ENCODE measurements around the gene SKAP1. TPM values are rescaled to one million over a fixed set of nuclear protein-coding genes. Genes with fewer than 3 reads are reported as not detected.

Gene SKAP1
- polyA plus RNA-seq, 3 donors = 0.13 to 1.0 (median 0.52) TPM

- 100% methylated on average over 1 of the region's 8 CpGs for WGBS (ENCODE audit: insufficient coverage)
- H3K4me3 Mint-ChIP-seq = no peak overlapping the region
- Histone ChIP-seq H3K4me1 (ENCODE audit: control insufficient read depth in 1 of 2, insufficient read depth in 2 of 2, low read length in 2 of 2) (no peaks in the 10 kb centered on the region), H3K79me2 (ENCODE audit: insufficient read depth, low read length) (no peaks in the 10 kb centered on the region), H2AFZ (ENCODE audit: insufficient read depth, low read depth, low read length, poor library complexity, severe bottlenecking) (no peak overlapping the region), H3K27ac (ENCODE audit: low read depth in 1 of 2, low read length in 2 of 2) (no peak overlapping the region), H3K4me3 (replicated peaks in 1 of 3; ENCODE audit: low read depth in 2 of 3, low read length in 3 of 3) (no peak overlapping the region), H4K20me1 (ENCODE audit: insufficient read depth, low read length) (no peaks in the 10 kb centered on the region), H3K9me3 (replicated peaks in 1 of 2; ENCODE audit: control insufficient read depth in 1 of 2, insufficient read depth in 1 of 2, low read length in 2 of 2) (no peaks in the 10 kb centered on the region), H3K27me3 (ENCODE audit: control insufficient read depth in 2 of 2, insufficient read depth in 2 of 2, low read length in 2 of 2) (peaks cover 0 to 2% of the 10 kb centered on the region in 2 donors), H3K36me3 (replicated peaks in 1 of 2; ENCODE audit: control insufficient read depth in 1 of 2, insufficient read depth in 2 of 2, low read length in 2 of 2) (no peaks in the 10 kb centered on the region), H3K4me2 (replicated peaks; ENCODE audit: extremely low read depth, low read length, poor library complexity, severe bottlenecking) (no peak overlapping the region), H3K9ac (ENCODE audit: insufficient read depth, low read length, poor library complexity, severe bottlenecking) (no peak overlapping the region)
- H3K9me3 Mint-ChIP-seq = no peaks in the 10 kb centered on the region
- no peaks in the 10 kb centered on the region for H3K36me3 Mint-ChIP-seq
- intact Hi-C loops (cut with micrococcal nuclease) = no loop called here
- no peak for TF ChIP-seq CTCF (IDR thresholded peaks at IDR 0.05)
- no peak overlapping the region for H3K27ac Mint-ChIP-seq
- no peaks in the 10 kb centered on the region for H3K4me1 Mint-ChIP-seq
- H3K27me3 Mint-ChIP-seq (ENCODE audit: low read depth in 3 of 3) = peaks cover 3 to 10% (median 5%) of the 10 kb centered on the region in 3 donors
- DNase-seq = no peak
Measured at GRCh38 chr17:48173191-48173984, 256.6 kb downstream of the SKAP1 start.

- Histone ChIP-seq H3K4me2 (replicated peaks; ENCODE audit: extremely low read depth, low read length, poor library complexity, severe bottlenecking) (no peak overlapping the region), H4K20me1 (ENCODE audit: insufficient read depth, low read length) (no peaks in the 10 kb centered on the region), H3K4me1 (ENCODE audit: control insufficient read depth in 1 of 2, insufficient read depth in 2 of 2, low read length in 2 of 2) (no peaks in the 10 kb centered on the region), H3K9ac (ENCODE audit: insufficient read depth, low read length, poor library complexity, severe bottlenecking) (no peak overlapping the region), H3K36me3 (replicated peaks in 1 of 2; ENCODE audit: control insufficient read depth in 1 of 2, insufficient read depth in 2 of 2, low read length in 2 of 2) (no peaks in the 10 kb centered on the region), H3K9me3 (replicated peaks in 1 of 2; ENCODE audit: control insufficient read depth in 1 of 2, insufficient read depth in 1 of 2, low read length in 2 of 2) (no peaks in the 10 kb centered on the region), H3K4me3 (replicated peaks in 1 of 3; ENCODE audit: low read depth in 2 of 3, low read length in 3 of 3) (no peak overlapping the region), H3K27ac (ENCODE audit: low read depth in 1 of 2, low read length in 2 of 2) (no peak overlapping the region), H2AFZ (ENCODE audit: insufficient read depth, low read depth, low read length, poor library complexity, severe bottlenecking) (no peak overlapping the region), H3K27me3 (ENCODE audit: control insufficient read depth in 2 of 2, insufficient read depth in 2 of 2, low read length in 2 of 2) (peaks cover 0 to 2% of the 10 kb centered on the region in 2 donors), H3K79me2 (ENCODE audit: insufficient read depth, low read length) (no peaks in the 10 kb centered on the region)
- WGBS (ENCODE audit: insufficient coverage) = no CpG with 5 or more reads among the region's 1 CpG
- DNase-seq = no peak
- H3K4me1 Mint-ChIP-seq = no peaks in the 10 kb centered on the region
- TF ChIP-seq CTCF (IDR thresholded peaks at IDR 0.05) = no peak
- intact Hi-C loops (cut with micrococcal nuclease) = no loop called here
- H3K36me3 Mint-ChIP-seq = no peaks in the 10 kb centered on the region
- no peak overlapping the region for H3K4me3 Mint-ChIP-seq
- H3K27ac Mint-ChIP-seq = no peak overlapping the region
- no peaks in the 10 kb centered on the region for H3K9me3 Mint-ChIP-seq
- peaks cover 6 to 12% (median 11%) of the 10 kb centered on the region in 3 donors for H3K27me3 Mint-ChIP-seq (ENCODE audit: low read depth in 3 of 3)
Measured at GRCh38 chr17:48169926-48170325, 260.1 kb downstream of the SKAP1 start.
